Osteoblast (primary cell): ENCODE results near the gene TCF12. TPM values are rescaled to one million over a fixed set of nuclear protein-coding genes. Genes with fewer than 3 reads are reported as not detected.

ENCODE experiments used
- DNase-seq: peaks from one replicate; pipeline ENCODE4 v3.0.0; 2011; ENCODE audit warnings: low spot score, mixed read lengths; ENCODE audit not compliant: insufficient read length; ENCODE audit errors: missing footprints
- H2AFZ ChIP-seq: 2 replicates; pipeline ENCODE4 v1.6.0; 2011; ENCODE audit warnings: mild to moderate bottlenecking, low read length
- H3K27ac ChIP-seq: 2 replicates; pipeline ENCODE4 v1.5.1; 2011; ENCODE audit warnings: mild to moderate bottlenecking, low read depth, low read length, moderate library complexity
- H3K27me3 ChIP-seq: 2 replicates; pipeline ENCODE4 v1.6.0; 2012; ENCODE audit warnings: mild to moderate bottlenecking, control low read depth, inconsistent platforms, low read length, moderate library complexity; ENCODE audit not compliant: insufficient read depth
- H3K36me3 ChIP-seq: 2 replicates; pipeline ENCODE4 v1.5.1; 2011; ENCODE audit warnings: mild to moderate bottlenecking, low read length, control low read depth, moderate library complexity; ENCODE audit not compliant: insufficient read depth
- H3K4me1 ChIP-seq: 2 replicates; pipeline ENCODE4 v1.5.1; 2011; ENCODE audit warnings: mild to moderate bottlenecking, low read length, control low read depth, moderate library complexity; ENCODE audit not compliant: insufficient read depth
- H3K4me2 ChIP-seq: 2 replicates; pipeline ENCODE4 v1.6.0; 2011; ENCODE audit warnings: mild to moderate bottlenecking, low read length; ENCODE audit not compliant: insufficient read depth
- H3K4me3 ChIP-seq: fragments of 200-600 bp; sonication (generic); 3 replicates; pipeline ENCODE4 v1.5.1; 2012; ENCODE audit warnings: mild to moderate bottlenecking, low read length, inconsistent platforms; ENCODE audit not compliant: insufficient read depth
- H3K79me2 ChIP-seq: 2 replicates; pipeline ENCODE4 v1.6.0; 2012; ENCODE audit warnings: mild to moderate bottlenecking, low read length, control low read depth, inconsistent platforms; ENCODE audit not compliant: insufficient read depth
- H3K9me3 ChIP-seq: 2 replicates; pipeline ENCODE4 v1.5.1; 2011; ENCODE audit warnings: low read depth, low read length, control low read depth
- H4K20me1 ChIP-seq: 2 replicates; pipeline ENCODE4 v1.6.0; 2012; ENCODE audit warnings: mild to moderate bottlenecking, low read length, control low read depth; ENCODE audit not compliant: insufficient read depth
- total RNA-seq: library from RNA; depleted of rRNA; stranded (reverse); fragments of >200 nt; gene quantifications from 2 replicates; pipeline ENCODE4 v1.2.3, GENCODE V29; 2012
- TF ChIP-seq, protein P1 (sequence below): IDR thresholded peaks from 2 replicates; pipeline ENCODE4 v1.5.1; 2011; ENCODE audit warnings: mild to moderate bottlenecking, low read depth, low read length, moderate library complexity; ENCODE audit errors: extremely low read depth

The TCF12 gene
- total RNA-seq, 1 donor, result 86.5 TPM

DNA sequence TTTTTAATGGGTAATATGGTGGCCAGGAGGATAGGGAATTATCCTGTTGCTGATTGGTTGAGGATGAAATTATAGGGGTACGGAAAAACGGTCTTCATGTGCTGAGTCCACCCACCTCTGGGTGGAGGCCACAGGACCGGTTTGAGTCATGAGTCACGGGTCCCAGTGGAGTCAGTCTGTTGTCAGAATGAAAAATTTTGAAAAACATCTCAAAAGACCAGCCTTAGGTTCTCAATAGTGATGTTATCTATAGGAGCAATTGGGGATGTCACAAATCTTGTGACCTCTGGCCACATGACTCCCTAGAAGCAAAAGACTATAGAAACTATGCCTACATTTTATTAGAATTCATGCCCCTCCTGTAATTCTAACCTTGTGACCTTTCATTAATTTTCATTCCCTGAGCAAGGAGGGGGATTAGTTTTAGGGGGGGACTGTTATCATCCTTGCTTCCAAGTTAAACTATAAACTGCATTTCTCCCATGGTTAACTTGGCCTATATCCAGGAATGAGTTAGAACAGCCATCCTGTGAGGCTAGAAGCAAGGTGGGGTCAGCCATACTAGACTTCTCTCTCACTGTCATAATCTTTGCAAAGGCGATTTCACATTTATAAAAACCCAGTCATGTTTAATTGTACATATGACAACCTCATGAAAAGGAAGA is 101.2 kb downstream of the TCF12 start:
- H3K4me3 ChIP-seq, result no peak overlapping the region
- H3K27me3 ChIP-seq, result no peaks in the 10 kb centered on the region
- peaks cover 85% of the 10 kb centered on the region for H3K79me2 ChIP-seq
- peak; percentile 17 for DNase-seq
- peak overlapping the region; percentile 63 for H3K4me2 ChIP-seq
- no peaks in the 10 kb centered on the region for H3K9me3 ChIP-seq
- peaks cover 25% of the 10 kb centered on the region for H3K4me1 ChIP-seq
- no peak overlapping the region for H2AFZ ChIP-seq
- peaks cover 11% of the 10 kb centered on the region for H4K20me1 ChIP-seq
- H3K27ac ChIP-seq, result peak overlapping the region; percentile 63
- no peaks in the 10 kb centered on the region for H3K36me3 ChIP-seq
- TF ChIP-seq, protein P1, sequence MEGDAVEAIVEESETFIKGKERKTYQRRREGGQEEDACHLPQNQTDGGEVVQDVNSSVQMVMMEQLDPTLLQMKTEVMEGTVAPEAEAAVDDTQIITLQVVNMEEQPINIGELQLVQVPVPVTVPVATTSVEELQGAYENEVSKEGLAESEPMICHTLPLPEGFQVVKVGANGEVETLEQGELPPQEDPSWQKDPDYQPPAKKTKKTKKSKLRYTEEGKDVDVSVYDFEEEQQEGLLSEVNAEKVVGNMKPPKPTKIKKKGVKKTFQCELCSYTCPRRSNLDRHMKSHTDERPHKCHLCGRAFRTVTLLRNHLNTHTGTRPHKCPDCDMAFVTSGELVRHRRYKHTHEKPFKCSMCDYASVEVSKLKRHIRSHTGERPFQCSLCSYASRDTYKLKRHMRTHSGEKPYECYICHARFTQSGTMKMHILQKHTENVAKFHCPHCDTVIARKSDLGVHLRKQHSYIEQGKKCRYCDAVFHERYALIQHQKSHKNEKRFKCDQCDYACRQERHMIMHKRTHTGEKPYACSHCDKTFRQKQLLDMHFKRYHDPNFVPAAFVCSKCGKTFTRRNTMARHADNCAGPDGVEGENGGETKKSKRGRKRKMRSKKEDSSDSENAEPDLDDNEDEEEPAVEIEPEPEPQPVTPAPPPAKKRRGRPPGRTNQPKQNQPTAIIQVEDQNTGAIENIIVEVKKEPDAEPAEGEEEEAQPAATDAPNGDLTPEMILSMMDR, result no peak

- peaks cover 20% of the 10 kb centered on the region for H4K20me1 ChIP-seq
- H3K36me3 ChIP-seq, result no peaks in the 10 kb centered on the region
- peaks cover 10% of the 10 kb centered on the region for H3K4me1 ChIP-seq
- H3K9me3 ChIP-seq, result no peaks in the 10 kb centered on the region
- no peak overlapping the region for H3K4me2 ChIP-seq
- TF ChIP-seq, protein P1, result no peak
- DNase-seq, result no peak
- H3K27me3 ChIP-seq, result no peaks in the 10 kb centered on the region
- no peak overlapping the region for H2AFZ ChIP-seq
- H3K79me2 ChIP-seq, result peaks cover 91% of the 10 kb centered on the region
- H3K4me3 ChIP-seq, result no peak overlapping the region
- peak overlapping the region; percentile 36 for H3K27ac ChIP-seq
These were observed 107.0 kb downstream of the TCF12 start for GRCh38 chr15:57025264-57025926.

- DNase-seq, result no peak
- Histone ChIP-seq H3K36me3 (no peaks in the 10 kb centered on the region), H3K4me1 (peaks cover 16% of the 10 kb centered on the region), H2AFZ (no peak overlapping the region), H3K79me2 (peaks cover 91% of the 10 kb centered on the region), H3K9me3 (no peaks in the 10 kb centered on the region), H3K27ac (peak overlapping the region; percentile 21), H3K27me3 (no peaks in the 10 kb centered on the region), H3K4me2 (no peak overlapping the region), H3K4me3 (no peak overlapping the region), H4K20me1 (peaks cover 26% of the 10 kb centered on the region)
- TF ChIP-seq, protein P1, result no peak
These were observed 107.7 kb downstream of the TCF12 start for GRCh38 chr15:57026016-57026592.

DNA sequence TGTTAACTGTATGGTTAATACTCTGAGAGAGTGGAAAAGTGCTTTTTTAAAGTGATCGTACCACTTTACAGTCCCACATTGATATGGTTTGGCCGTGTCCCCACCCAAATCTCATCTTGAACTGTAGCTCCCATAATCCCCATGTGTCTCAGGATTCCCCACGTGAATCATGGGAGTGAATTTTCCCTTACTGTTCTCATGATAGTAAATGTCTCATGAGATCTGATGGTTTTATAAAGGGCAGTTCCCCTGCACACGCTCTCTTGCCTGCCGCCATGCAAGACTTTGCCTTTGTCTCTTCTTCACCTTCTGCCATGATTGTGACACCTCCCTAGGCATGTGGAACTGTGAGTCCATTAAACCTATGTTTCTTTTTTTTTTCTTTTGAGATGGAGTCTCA is 109.2 kb downstream of the TCF12 start:
- no peak overlapping the region for H3K4me2 ChIP-seq
- no peaks in the 10 kb centered on the region for H3K27me3 ChIP-seq
- H3K9me3 ChIP-seq, result no peaks in the 10 kb centered on the region
- TF ChIP-seq, protein P1, result no peak
- H3K4me1 ChIP-seq, result peaks cover 26% of the 10 kb centered on the region
- no peak for DNase-seq
- H3K79me2 ChIP-seq, result peaks cover 94% of the 10 kb centered on the region
- no peak overlapping the region for H3K4me3 ChIP-seq
- no peaks in the 10 kb centered on the region for H3K36me3 ChIP-seq
- H4K20me1 ChIP-seq, result peaks cover 35% of the 10 kb centered on the region
- no peak overlapping the region for H2AFZ ChIP-seq
- H3K27ac ChIP-seq, result no peak overlapping the region
